Middle frontal gyrus (tissue), 1 donor: ENCODE results near the gene GLIPR1L1.

Experiments
- DNase-seq: peaks from one replicate; pipeline ENCODE4 v3.0.0-alpha.2; 2015; ENCODE audit warnings: low spot score; ENCODE audit errors: extremely low spot score

GLIPR1L1 gene

DNA sequence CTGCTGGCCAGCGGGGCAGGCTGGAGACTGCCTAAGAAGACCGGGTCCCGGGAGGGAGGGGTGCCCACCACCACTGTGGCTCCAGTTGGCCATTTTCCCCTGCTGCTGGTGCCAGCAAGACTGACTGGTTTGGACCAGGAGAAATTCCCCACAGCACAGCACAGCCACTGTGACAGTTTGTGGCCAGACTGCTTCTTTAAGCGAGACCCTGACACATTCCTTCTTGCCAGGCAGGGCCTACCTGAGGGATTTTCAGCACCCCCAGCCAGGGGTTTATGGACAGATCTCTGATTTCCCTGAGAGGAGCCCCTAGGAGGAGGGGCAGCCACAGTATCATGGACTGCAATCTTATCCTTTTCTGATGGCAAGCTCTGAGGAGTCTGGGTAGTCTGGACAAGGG is 15.5 kb downstream of the GLIPR1L1 start:
- DNase-seq = no peak

DNA sequence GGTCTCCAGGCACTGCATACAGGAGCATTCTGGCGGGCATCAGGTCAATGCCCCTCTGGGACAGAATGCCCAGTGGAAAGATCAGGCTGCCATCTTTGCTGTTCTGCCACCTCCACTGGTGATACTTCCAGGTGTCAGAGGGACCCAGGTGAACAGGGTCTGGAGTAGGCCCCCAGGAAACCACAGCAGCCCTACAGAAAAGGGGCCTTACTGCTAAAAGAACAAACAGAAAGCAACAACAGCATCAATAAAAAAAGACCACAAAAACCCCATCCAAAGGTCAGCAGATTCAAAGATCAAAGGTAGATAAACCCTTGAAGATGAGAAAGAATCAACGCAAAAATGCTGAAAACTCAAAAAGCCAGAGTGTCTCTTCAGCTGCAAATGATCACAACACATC is 15.9 kb downstream of the GLIPR1L1 start:
- no peak for DNase-seq

DNA sequence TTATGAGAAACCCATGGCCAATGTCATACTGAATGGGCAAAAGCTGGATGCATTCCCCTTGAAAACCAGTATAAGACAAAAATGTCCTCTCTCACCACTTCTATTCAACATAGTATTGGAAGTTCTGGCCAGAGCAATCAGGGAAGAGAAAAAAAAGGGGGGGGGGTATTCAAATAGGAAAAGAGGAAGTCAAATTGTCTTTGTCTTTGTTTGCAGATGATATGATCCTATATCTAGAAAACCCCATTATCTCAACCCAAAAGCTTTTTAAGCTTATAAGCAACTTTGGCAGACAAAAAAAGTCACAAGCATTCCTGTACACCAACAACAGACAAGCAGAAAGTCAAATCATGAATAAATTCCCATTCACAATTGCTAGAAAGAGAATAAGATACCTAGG is 19.5 kb downstream of the GLIPR1L1 start:
- DNase-seq = no peak

GRCh38 chr12:75360920-75361319 is 26.4 kb downstream of the GLIPR1L1 start:
- DNase-seq = no peak

- DNase-seq = no peak
These were observed 26.9 kb downstream of the GLIPR1L1 start for GRCh38 chr12:75361408-75361807.

- DNase-seq = no peak
These were observed 30.4 kb downstream of the GLIPR1L1 start for GRCh38 chr12:75364919-75365318.

DNA sequence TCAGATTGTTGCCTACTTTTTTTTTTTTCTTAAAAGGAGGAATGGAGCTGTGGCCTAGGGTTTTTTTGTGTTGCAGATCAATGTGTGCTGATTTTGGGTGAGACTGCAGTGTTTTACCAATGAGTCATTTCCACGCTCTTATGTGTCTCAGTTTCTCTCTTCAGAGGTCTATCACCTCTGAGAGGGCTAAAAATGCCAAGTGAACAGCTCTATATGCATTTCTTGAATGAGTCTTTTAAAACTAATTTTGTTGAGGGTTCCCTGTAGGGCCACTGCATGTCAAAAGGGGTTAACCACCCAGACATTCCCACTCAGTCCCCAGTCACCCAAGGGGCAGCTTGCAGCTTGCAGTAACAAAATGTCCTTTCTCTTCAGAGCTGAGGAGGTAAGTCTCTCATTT is 32.2 kb downstream of the GLIPR1L1 start:
- no peak for DNase-seq

- DNase-seq = no peak
These were observed 40.5 kb downstream of the GLIPR1L1 start for GRCh38 chr12:75374971-75375370.

DNA sequence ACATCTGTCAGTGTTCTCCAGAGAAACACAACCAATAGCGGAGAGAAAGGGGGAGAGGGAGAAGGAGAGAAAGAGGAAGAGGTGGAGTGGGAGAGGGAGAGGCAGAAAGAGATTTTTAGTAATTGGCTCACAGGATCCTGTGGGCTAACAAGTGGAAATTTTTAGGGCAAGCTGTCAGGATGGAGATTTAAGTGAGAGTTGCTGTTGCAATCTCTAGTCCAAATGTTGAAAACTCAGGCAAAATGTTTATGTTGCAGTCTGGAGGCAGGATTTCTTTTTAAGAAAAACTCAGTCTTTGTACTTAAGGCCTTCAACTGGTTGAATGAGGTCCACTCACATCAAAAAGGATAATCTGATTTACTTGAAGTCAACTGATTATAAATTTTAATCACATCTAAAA is 43.9 kb downstream of the GLIPR1L1 start:
- DNase-seq = no peak

DNA sequence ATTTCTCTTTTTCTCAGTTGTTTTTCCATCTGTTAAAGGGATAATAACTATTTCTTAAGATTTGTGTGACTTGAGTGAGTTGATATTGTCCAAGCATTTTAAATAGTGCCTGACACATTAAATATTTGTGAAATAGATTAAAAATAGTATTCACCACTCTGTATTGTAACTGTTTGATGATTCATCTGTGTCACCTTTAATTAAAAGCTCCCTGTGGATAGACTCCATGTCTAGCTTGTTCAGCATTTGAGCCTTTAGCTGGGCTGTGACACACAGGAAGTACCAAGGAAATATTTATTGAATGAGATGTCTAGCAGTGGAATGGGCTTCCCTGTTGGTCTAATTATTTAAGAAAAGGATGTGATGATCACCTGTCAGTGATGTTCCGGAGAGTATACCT is 54.6 kb downstream of the GLIPR1L1 start:
- no peak for DNase-seq

- peak; percentile 12 for DNase-seq
These were observed 55.2 kb downstream of the GLIPR1L1 start for GRCh38 chr12:75389706-75390105.

GRCh38 chr12:75390156-75390898 is 55.9 kb downstream of the GLIPR1L1 start:
- no peak for DNase-seq

DNA sequence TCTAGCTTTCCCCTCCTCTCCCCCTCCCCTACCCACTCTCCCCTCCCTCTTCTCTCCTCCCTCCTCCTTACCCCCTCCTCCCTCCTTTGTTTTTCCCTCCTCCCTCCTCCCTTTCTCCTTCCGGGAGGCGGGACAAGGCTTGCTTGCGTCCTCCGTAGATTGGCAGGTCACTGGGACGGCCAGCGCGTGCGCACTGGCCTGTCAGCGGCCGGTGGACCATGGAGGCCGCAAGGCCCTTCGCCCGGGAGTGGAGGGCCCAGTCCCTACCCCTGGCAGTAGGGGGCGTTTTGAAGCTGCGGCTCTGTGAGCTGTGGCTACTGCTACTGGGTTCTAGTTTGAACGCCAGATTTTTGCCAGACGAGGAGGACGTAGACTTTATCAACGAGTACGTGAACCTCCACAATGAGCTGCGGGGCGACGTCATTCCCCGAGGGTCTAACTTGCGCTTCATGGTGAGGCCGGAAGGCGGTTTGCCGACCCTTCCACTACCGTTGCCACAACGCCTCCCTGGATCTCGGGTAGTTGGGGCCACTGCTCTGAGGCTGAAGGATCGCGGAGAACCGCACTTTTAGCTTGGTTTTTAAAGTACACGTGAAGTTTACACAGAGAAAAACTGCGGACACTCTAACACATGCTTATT is 56.5 kb downstream of the GLIPR1L1 start, which contains the start of gene GLIPR1L2:
TSS of gene GLIPR1L2 (plus strand) at position 191 of the 640 bp plus-strand sequence. CDS start at position 219, 28 bp downstream.
- DNase-seq = peak; percentile 97

DNA sequence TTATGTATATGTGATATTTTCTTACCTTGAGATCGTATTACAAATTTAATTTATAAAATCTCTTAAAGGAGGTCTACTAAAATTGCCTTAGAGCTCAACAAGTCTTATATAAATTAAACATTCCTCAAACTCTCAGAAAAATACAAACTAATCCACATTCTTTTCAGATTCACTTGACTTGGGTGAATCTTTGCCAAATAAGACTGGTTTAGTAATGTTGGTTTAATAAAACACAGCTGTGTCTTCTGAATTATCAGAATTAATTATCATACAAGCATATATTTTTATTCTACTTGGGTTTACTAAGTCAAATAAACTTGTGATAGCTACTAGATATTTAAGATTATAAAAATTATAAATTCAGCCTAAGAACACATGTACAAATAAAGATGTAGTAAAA is 69.8 kb downstream of the GLIPR1L1 start:
- DNase-seq = no peak

DNA sequence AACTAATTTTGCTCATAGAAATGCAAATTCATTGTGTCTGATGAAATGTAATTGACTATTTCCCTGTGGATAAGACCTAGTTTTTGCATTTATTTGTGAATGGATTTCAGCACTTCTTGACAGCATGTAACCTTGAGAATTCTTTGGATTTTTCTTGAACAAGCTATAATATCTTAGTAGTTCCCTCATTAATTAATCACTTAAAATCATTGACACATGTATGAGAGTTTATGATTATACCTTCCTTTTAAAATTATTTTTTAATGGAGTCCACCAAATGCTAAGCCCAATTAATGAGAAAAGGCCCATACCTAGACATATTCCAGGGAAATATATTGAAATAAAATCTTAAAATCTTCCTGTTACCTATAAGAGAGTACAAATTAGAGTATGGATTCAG is 73.2 kb downstream of the GLIPR1L1 start:
- no peak for DNase-seq

- no peak for DNase-seq
These were observed 75.4 kb downstream of the GLIPR1L1 start for GRCh38 chr12:75409830-75410229.

- no peak for DNase-seq
These were observed 80.2 kb downstream of the GLIPR1L1 start for GRCh38 chr12:75414671-75415070.

- no peak for DNase-seq
These were observed 85.4 kb downstream of the GLIPR1L1 start for GRCh38 chr12:75419841-75420240.
